GM21717 (cell line): Measurements from ENCODE around the gene DCAF11.

Source experiments
- ATAC-seq: cut with Tn5 transposase; IDR thresholded peaks from one replicate; pipeline ENCODE4 v1.9.1; 2021; ENCODE audit warnings: mild to moderate bottlenecking, moderate library complexity; ENCODE audit not compliant: unreplicated experiment

Gene DCAF11

GRCh38 chr14:24136684-24137528 lies 22.3 kb downstream of the DCAF11 start:
- ATAC-seq, result no peak

- ATAC-seq, result no peak
Observed at GRCh38 chr14:24137529-24138395, 23.2 kb downstream of the DCAF11 start.

- no peak for ATAC-seq
Observed at GRCh38 chr14:24138396-24139271, 24.1 kb downstream of the DCAF11 start.

GRCh38 chr14:24139272-24139934 lies 24.8 kb downstream of the DCAF11 start:
- ATAC-seq, result no peak

GRCh38 chr14:24141097-24141880 lies 26.7 kb downstream of the DCAF11 start, which contains the start of gene EMC9:
Gene EMC9, minus strand, starts transcription at chr14:24141591. Its CDS starts 287 bp downstream, at chr14:24141304.
- peak; percentile 70 for ATAC-seq

- ATAC-seq, result no peak
Observed at GRCh38 chr14:24143511-24143910, 28.9 kb downstream of the DCAF11 start.

GRCh38 chr14:24144451-24144850 lies 29.9 kb downstream of the DCAF11 start:
- ATAC-seq, result no peak

GRCh38 chr14:24145219-24145618 lies 30.6 kb downstream of the DCAF11 start:
- no peak for ATAC-seq

- ATAC-seq, result no peak
Observed at GRCh38 chr14:24145690-24146452, 31.3 kb downstream of the DCAF11 start.

GRCh38 chr14:24146453-24146977 lies 31.9 kb downstream of the DCAF11 start, which contains the start of gene PSME2:
Gene PSME2, minus strand, starts transcription at chr14:24146610. Its CDS starts 29 bp downstream, at chr14:24146581.
- ATAC-seq, result peak; percentile 59

GRCh38 chr14:24146978-24147760 lies 32.6 kb downstream of the DCAF11 start, which contains the start of gene RNF31:
Gene RNF31, plus strand, starts transcription at chr14:24147498. Its CDS starts 201 bp downstream, at chr14:24147699.
- ATAC-seq, result peak; percentile 75

- no peak for ATAC-seq
Observed at GRCh38 chr14:24147761-24148428, 33.3 kb downstream of the DCAF11 start.

- no peak for ATAC-seq
Observed at GRCh38 chr14:24149302-24149969, 34.9 kb downstream of the DCAF11 start.

GRCh38 chr14:24150061-24150460 lies 35.5 kb downstream of the DCAF11 start:
- ATAC-seq, result no peak

GRCh38 chr14:24150567-24150966 lies 36.0 kb downstream of the DCAF11 start:
- no peak for ATAC-seq

- no peak for ATAC-seq
Observed at GRCh38 chr14:24150993-24151392, 36.4 kb downstream of the DCAF11 start.
